ENCODE data around the gene FRMPD4.

FRMPD4 gene

DNA sequence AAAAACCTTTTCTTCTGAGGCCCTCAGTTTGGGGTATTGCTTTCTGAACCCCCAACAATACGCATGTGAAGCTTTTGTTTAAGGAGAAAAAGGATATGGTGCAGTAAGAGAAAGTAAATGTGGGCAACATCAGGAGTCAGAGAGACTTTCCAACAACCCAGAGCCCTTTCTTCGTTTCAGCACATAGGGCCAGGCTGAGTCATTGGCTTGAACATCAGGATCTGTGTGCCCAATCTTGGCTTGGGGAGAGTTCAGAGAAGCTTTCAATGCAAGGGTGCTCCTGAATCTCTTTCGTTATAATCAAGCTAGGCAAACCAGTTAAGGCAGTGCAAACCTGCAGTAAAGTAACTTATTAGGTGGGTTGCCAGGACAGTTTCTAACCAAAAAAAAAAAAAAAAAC is 191.2 kb downstream of the FRMPD4 start:
- no peaks in the 10 kb centered on the region for H3K9me2 ChIP-seq (replicated peaks; ENCODE audit: low read depth, low read length)
- H4K20me1 ChIP-seq (ENCODE audit: insufficient read depth, low read length, poor library complexity, severe bottlenecking) = no peaks in the 10 kb centered on the region
- H3K4me3 ChIP-seq (ENCODE audit: low read length, poor library complexity, severe bottlenecking) = no peak overlapping the region
- H2AFZ ChIP-seq (ENCODE audit: low read length) = no peak overlapping the region
- H3K9ac ChIP-seq (ENCODE audit: low read depth, low read length, poor library complexity, severe bottlenecking) = no peak overlapping the region
- no peak for TF ChIP-seq EZH2phosphoT487 (IDR thresholded peaks at IDR 0.05; ENCODE audit: borderline replicate concordance)
- no peaks in the 10 kb centered on the region for H3F3A ChIP-seq (ENCODE audit: low read depth)
- no peaks in the 10 kb centered on the region for H3K79me2 ChIP-seq (ENCODE audit: insufficient read depth, low read length)
- no peaks in the 10 kb centered on the region for H3K27me3 ChIP-seq (ENCODE audit: insufficient read depth, low read length, poor library complexity, severe bottlenecking)
- H3K36me3 ChIP-seq (ENCODE audit: insufficient read depth, low read length) = no peaks in the 10 kb centered on the region
- H3K4me1 ChIP-seq (ENCODE audit: insufficient read depth, low read length, poor library complexity, severe bottlenecking) = no peaks in the 10 kb centered on the region
- H3K4me2 ChIP-seq (ENCODE audit: low read depth, low read length, poor library complexity, severe bottlenecking) = no peak overlapping the region
- no peaks in the 10 kb centered on the region for H3K9me3 ChIP-seq (ENCODE audit: insufficient read depth, low read depth, low read length)

DNA sequence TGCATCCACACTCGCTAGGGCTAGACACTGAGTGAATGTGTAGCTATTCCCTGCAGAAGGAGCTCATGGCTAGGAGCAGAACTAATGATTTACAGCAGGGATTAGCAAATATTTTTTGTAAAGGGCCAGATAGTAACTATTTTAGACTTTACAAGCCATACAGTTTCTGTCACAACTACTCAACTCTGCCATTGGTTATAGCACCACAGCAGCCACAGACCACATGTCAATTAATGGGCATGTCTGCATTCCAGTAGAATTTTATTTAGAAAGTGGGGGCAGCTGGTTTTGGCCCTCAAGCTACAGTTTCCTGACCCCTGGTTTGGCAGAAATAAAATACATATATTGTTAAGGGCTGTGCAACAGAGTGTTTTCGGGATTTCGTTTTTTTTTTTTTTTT is 192.6 kb downstream of the FRMPD4 start:
- Histone ChIP-seq H3K79me2 (ENCODE audit: insufficient read depth, low read length) (no peaks in the 10 kb centered on the region), H2AFZ (ENCODE audit: low read length) (no peak overlapping the region), H3K9ac (ENCODE audit: low read depth, low read length, poor library complexity, severe bottlenecking) (no peak overlapping the region), H3K9me3 (ENCODE audit: insufficient read depth, low read depth, low read length) (no peaks in the 10 kb centered on the region), H3K9me2 (replicated peaks; ENCODE audit: low read depth, low read length) (no peaks in the 10 kb centered on the region), H3K36me3 (ENCODE audit: insufficient read depth, low read length) (no peaks in the 10 kb centered on the region), H3K27me3 (ENCODE audit: insufficient read depth, low read length, poor library complexity, severe bottlenecking) (no peaks in the 10 kb centered on the region), H3K4me2 (ENCODE audit: low read depth, low read length, poor library complexity, severe bottlenecking) (no peak overlapping the region), H3K4me3 (ENCODE audit: low read length, poor library complexity, severe bottlenecking) (no peak overlapping the region), H4K20me1 (ENCODE audit: insufficient read depth, low read length, poor library complexity, severe bottlenecking) (no peaks in the 10 kb centered on the region), H3K4me1 (ENCODE audit: insufficient read depth, low read length, poor library complexity, severe bottlenecking) (no peaks in the 10 kb centered on the region), H3F3A (ENCODE audit: low read depth) (no peaks in the 10 kb centered on the region)
- TF ChIP-seq EZH2phosphoT487 (IDR thresholded peaks at IDR 0.05; ENCODE audit: borderline replicate concordance) = no peak
- TF ChIP-seq, protein P1, sequence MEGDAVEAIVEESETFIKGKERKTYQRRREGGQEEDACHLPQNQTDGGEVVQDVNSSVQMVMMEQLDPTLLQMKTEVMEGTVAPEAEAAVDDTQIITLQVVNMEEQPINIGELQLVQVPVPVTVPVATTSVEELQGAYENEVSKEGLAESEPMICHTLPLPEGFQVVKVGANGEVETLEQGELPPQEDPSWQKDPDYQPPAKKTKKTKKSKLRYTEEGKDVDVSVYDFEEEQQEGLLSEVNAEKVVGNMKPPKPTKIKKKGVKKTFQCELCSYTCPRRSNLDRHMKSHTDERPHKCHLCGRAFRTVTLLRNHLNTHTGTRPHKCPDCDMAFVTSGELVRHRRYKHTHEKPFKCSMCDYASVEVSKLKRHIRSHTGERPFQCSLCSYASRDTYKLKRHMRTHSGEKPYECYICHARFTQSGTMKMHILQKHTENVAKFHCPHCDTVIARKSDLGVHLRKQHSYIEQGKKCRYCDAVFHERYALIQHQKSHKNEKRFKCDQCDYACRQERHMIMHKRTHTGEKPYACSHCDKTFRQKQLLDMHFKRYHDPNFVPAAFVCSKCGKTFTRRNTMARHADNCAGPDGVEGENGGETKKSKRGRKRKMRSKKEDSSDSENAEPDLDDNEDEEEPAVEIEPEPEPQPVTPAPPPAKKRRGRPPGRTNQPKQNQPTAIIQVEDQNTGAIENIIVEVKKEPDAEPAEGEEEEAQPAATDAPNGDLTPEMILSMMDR (conservative IDR thresholded peaks at IDR 0.05; ENCODE audit: low read length) = no peak

GRCh38 chrX:12332786-12333347 is 194.6 kb downstream of the FRMPD4 start:
- no peaks in the 10 kb centered on the region for H3F3A ChIP-seq (ENCODE audit: low read depth)
- no peaks in the 10 kb centered on the region for H3K36me3 ChIP-seq (ENCODE audit: insufficient read depth, low read length)
- TF ChIP-seq, protein P1 (conservative IDR thresholded peaks at IDR 0.05; ENCODE audit: low read length) = no peak
- TF ChIP-seq EZH2phosphoT487 (IDR thresholded peaks at IDR 0.05; ENCODE audit: borderline replicate concordance) = no peak
- H4K20me1 ChIP-seq (ENCODE audit: insufficient read depth, low read length, poor library complexity, severe bottlenecking) = no peaks in the 10 kb centered on the region
- no peaks in the 10 kb centered on the region for H3K27me3 ChIP-seq (ENCODE audit: insufficient read depth, low read length, poor library complexity, severe bottlenecking)
- H3K4me3 ChIP-seq (ENCODE audit: low read length, poor library complexity, severe bottlenecking) = no peak overlapping the region
- H2AFZ ChIP-seq (ENCODE audit: low read length) = no peak overlapping the region
- no peak overlapping the region for H3K4me2 ChIP-seq (ENCODE audit: low read depth, low read length, poor library complexity, severe bottlenecking)
- H3K9me2 ChIP-seq (replicated peaks; ENCODE audit: low read depth, low read length) = no peaks in the 10 kb centered on the region
- no peaks in the 10 kb centered on the region for H3K4me1 ChIP-seq (ENCODE audit: insufficient read depth, low read length, poor library complexity, severe bottlenecking)
- H3K79me2 ChIP-seq (ENCODE audit: insufficient read depth, low read length) = no peaks in the 10 kb centered on the region
- no peaks in the 10 kb centered on the region for H3K9me3 ChIP-seq (ENCODE audit: insufficient read depth, low read depth, low read length)
- no peak overlapping the region for H3K9ac ChIP-seq (ENCODE audit: low read depth, low read length, poor library complexity, severe bottlenecking)

DNA sequence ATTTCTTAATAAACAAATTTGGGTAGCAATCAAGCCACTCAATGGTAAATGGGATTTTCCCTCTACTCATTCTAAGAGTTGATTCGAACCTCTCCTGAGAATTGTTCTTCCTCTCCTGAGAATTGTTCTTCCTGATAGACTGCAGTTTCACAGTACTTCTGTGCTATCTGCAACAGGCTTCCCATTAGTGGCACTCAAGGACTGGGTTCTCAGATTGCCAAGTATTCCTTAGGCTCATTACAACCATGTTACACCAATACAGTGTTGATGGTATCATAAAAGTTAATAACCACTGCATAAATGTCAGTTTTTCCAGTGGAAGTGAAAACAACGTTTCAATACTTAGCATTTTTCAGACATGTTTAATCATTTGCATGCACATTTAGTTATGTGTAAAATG is 201.6 kb downstream of the FRMPD4 start:
- Histone ChIP-seq H3F3A (ENCODE audit: low read depth) (no peaks in the 10 kb centered on the region), H3K9me2 (replicated peaks; ENCODE audit: low read depth, low read length) (no peaks in the 10 kb centered on the region), H4K20me1 (ENCODE audit: insufficient read depth, low read length, poor library complexity, severe bottlenecking) (no peaks in the 10 kb centered on the region), H3K9ac (ENCODE audit: low read depth, low read length, poor library complexity, severe bottlenecking) (no peak overlapping the region), H2AFZ (ENCODE audit: low read length) (no peak overlapping the region), H3K4me2 (ENCODE audit: low read depth, low read length, poor library complexity, severe bottlenecking) (no peak overlapping the region), H3K4me3 (ENCODE audit: low read length, poor library complexity, severe bottlenecking) (no peak overlapping the region), H3K27me3 (ENCODE audit: insufficient read depth, low read length, poor library complexity, severe bottlenecking) (no peaks in the 10 kb centered on the region), H3K4me1 (ENCODE audit: insufficient read depth, low read length, poor library complexity, severe bottlenecking) (no peaks in the 10 kb centered on the region), H3K9me3 (ENCODE audit: insufficient read depth, low read depth, low read length) (no peaks in the 10 kb centered on the region), H3K79me2 (ENCODE audit: insufficient read depth, low read length) (no peaks in the 10 kb centered on the region), H3K36me3 (ENCODE audit: insufficient read depth, low read length) (no peaks in the 10 kb centered on the region)
- TF ChIP-seq EZH2phosphoT487 (IDR thresholded peaks at IDR 0.05; ENCODE audit: borderline replicate concordance) = no peak
- TF ChIP-seq, protein P1 (conservative IDR thresholded peaks at IDR 0.05; ENCODE audit: low read length) = no peak
